HG03457 (cell line): ENCODE measurements around the gene LEUTX.
A peak's percentile ranks its signal among the peaks of the same experiment; 100 is the strongest.

Experiments
- ATAC-seq: cut with Tn5 transposase; IDR thresholded peaks from one replicate; pipeline ENCODE4 v1.9.1; 2021; ENCODE audit warnings: moderate number of reproducible peaks; ENCODE audit not compliant: unreplicated experiment

Gene LEUTX

DNA sequence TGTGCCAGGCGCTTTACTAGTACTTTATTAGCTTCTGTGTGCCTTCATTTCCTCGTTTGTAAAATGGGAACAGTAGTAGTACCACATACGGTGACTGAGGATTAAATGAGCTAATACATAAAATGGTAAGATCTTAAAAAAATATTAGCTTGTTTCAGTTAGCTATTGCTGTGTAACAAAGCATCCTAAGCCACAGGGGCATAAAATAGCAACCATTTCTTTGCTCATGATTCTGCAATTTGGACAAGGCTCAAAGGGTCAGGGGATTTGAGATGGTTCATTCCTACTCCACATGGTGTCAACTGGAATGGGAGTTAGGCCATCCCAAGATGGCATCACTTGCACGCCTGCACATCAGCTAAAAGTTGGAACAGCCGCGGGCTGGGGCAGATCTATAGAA, 42.0 kb downstream of the LEUTX start:
- ATAC-seq: no peak

DNA sequence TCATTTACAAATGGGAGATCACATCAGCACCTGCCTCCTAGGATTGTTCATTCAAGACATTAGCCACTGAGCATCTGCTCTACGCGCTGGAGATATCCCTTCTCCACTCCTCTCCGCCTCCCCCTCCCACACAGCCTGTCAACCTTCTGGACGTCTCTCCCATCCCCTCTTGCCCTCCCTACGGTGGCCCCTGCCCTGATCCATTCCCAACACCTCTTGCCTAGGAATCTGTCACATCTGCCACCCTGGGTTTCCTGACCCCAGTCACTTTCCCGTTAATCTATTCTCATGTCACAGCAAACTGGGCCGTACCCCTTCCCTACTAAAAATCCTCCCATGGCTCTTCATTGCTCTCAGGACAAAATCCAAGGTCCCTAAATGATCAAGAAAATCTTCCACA, 45.0 kb downstream of the LEUTX start:
- ATAC-seq: no peak

DNA sequence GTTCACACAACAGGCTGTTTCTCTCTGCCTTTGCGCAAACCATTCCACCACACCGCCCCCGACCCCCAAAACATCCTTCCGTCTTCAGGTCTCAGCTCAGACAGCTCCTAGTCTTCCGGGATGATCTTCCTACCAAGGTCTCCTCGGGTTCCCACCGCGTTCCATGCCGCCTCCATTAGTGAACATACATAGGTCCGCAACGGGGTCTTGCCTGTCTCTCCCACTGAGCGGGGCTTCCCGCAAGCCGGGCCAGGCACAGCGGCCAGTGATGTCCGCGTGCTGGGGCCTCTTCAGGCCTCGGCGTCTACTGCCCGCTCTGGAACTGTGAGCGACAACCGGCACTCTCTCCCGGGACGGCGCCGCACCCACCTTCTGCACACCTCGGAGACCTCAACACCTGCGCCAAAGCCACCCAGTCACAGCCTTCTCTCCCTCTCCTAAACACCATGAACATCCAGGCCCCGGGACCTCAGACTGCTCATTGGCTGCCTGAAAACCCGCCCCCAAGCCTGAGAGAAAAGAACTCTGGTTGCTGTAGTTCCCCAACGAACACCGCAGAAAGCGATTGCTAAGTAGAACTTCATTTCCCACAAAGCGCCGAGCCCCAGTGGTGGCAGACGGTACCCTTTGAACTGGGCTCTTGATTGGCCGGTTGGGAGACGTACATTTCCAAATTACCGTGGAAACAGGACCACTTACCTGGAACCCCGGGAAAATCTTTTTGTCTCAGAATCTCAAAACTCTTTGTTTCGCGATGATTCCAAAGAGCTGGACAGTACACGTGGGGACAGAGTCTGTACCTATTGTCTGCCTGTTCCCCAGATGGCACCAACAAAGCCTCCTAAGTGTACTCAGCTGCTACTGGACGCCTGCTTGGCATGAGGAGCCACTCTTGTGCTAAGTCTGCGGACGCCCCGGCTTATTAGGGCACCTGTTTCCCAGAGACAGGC, 45.8 kb downstream of the LEUTX start:
- ATAC-seq: peak; percentile 50

DNA sequence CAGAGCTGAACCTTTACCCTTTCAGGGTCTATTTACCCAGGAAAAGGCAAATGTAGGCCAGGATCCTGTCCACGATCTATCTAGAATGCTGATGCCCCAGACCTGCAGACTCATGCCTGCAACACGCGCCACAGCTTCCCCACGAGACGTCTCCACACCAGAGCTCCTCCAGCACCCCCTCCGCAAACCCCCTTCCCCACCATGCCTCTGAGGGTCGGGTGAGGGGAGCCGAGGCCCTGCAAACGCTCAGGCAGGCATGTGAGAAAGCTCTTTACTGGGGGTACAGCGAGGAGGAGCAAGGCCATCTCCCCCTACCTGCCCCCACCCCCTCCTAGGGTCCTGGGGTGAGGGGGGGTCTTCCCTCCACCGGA, 46.4 kb downstream of the LEUTX start:
- no peak for ATAC-seq

DNA sequence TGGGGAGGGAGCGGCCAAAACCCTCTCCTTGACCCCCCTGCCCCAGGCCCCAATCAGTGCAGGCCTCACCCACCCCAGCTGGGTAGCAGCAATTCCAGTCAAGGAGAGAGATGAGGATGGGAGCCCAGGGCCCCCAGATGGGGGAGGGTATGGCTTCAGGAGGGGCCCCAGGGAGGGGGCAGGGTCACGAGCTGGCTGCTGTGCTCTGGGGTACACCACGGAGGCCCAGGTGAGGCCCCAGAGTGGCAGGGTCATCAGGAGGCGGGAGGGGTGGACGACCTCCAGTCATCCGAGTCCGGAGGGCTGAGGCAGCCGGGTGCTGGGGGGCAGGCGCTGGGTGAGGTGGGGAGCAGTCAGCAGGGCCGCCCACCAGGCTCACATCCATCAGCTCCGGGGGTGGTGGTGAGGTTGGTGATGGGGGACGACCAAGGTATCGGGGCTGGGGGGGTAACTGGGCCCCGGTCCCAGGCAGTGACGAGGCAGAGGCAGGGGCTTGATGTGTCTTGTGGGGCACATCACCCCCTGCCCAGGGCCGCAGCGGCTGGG, 47.0 kb downstream of the LEUTX start:
- no peak for ATAC-seq

DNA sequence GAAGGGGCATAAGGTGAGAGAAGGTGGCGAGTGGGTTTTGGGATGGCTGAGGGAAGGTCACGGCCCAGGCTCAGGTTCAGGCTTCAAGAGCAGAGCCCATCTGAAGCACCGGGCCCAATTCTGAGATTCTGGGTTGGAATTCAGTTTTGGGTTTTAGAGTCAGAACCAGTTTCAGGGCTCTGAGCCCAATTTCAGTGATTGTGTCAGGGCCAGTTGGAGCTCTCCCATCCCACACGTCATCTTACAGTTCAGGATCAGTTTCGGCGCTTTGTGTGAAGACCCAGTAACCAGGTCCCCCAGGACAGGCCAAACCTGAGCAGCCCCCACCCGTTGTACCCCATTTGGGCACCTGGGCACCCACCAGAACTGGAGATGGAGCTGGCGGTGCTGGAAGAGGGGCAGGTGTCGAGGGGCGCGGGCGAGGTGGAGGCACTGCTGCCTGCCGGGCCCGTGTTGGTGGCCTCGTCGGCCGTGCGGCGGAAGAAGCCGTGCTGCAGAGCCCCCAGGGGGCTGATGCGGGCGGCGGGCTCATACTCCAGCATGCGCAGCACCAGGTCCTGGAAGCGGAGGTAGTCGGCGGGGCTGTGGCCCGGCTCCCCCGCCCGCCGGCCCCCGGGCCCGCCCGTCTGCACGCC, 47.8 kb downstream of the LEUTX start:
- ATAC-seq: no peak

DNA sequence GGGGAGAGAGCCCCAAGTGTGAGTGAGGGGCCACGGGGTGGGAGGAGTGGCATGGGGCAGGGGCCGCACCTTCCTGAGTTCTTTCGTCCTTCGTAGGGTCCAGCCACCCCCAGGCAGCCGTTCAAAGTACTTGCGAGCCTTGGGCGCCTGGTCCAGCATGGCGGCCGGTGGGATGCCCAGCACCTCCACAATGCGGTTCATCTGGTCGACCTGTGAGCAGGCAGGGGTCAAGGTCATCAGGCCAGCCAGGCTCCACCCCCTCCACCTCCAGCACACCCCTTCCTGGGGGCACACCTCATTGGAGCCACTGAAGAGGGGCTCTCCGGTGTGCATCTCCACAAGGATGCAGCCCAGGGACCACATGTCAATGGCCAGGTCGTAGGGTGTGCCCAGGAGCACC, 48.6 kb downstream of the LEUTX start:
- no peak for ATAC-seq

DNA sequence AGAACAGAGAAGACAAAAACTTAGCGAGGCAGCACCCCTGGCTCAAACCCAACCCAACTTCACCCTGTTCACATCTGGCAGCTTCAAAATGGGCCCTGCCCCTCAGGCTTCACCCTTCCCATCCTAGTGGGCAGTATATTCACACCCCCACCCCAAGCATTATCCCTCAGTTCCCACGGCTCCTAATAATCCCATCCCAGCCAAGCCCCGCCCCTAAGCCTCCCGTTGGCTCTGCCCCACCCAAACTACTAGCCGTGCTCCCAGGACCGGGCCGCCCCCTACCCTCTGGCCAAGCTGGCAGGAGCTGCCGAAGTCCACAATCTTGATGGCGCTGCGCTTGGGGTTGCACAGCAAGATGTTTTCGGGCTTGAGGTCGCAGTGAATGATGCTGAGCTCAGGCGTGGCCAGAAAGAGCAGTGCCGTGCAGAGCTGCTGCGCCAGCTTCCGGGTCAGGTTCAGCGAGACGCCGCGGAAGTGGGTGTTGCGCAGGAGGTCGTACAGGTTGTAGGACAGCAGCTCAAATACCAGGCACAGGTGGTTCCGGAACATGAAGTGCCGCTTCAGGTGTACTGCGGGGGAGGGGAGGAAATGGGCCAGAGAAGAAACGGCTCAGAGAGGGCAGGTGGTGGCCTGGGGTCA, 49.5 kb downstream of the LEUTX start:
- ATAC-seq: no peak

DNA sequence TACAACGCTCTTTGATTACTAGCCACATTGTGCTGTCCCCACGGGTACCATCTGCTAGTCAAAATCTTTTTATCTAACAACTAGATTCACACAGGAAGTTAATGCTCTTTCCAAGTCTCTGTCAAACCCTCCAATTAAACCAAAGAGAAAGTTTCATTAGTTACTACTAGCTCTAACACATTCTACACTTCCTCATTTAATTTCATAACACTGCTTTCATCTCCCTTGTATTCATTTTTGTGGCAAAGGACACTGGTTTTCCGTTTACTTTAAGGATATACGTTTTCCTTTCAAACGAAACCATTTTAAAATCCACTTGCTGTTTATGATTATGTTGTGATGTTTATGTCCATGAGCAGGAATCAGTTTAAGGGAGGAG, 50.0 kb downstream of the LEUTX start:
- no peak for ATAC-seq

DNA sequence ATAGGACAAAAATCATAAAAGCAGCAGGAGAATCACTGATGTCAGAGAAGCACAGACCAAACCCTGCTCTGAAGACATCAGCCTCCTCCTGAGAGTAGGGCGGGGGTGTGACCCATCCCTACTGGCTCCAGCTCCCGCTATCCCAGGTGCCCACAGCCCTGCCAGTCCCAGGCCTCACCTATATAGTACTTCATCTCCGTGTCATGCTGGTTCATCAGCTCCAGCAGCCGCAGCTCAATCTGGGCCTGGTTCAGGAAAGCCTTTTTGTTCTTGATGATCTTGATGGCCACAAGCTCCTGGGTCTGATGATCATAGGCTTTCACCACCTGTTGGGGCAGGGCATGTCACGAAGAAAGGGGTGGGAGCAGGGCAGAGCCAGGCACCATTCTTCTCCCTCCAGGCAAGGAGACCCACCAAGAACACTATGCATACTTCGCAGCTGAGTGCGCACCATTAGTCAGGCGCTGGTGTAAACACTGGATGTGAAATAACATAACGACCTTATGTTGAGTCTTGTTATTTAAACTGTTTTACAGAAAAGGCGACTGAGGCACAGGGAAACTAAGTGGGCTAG, 51.1 kb downstream of the LEUTX start:
- no peak for ATAC-seq

DNA sequence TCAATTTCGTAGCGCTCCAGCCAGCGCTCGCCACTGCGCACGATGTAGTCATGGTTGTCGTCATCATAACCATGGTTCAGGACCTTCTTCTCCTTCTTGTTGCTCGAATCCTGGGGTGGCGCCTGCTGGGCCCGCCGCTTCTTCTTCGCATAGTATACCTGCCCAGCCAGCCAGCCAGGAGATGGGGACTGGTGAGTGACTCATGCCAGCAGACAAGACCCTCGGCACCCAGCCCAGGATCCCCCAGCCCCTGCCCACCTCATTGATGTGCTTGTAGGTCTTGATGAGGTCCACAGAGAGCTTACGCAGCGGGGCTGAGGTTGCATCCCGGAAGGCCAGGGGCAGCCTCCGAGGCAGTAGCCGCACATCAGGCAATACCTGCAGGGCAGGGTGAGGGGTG, 51.8 kb downstream of the LEUTX start:
- ATAC-seq: no peak

DNA sequence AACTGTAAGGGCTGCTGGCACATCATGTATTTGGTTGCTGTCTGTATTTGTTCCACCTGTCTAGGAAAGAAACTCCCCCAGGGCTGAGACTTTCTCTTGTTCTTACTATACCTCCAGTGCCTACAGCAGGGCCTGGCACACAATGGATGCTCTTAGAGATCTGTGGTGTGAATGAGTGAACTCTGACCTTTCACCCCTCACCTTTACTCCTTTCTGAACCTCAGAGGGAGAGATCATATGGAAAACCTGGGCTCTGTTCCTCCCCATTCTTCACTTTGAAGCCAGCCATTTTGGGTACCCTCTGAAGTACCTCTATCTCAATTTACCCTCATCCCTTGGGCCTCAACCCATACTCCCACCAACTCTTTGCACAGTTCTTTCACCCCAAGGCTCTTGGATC, 52.2 kb downstream of the LEUTX start:
- ATAC-seq: no peak

DNA sequence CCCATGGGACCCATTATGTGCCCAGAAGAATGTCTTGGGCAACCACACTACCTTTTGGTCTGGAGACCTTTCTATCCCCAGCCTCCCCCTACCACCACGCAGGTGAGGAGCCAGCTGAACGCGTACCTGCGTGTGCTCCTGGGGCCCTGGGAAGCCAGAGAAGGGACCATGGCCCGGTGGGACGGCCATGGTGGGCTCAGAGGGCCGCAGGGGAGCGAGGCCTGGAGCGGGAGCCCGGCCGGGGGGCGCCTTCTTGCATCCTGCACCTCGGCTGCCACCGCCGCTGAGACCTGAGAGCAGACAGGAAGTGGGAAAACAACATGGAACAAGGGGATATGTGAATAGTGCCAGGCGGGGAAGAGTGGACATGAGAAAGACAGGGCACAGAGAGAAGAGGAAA, 53.0 kb downstream of the LEUTX start:
- ATAC-seq: no peak

DNA sequence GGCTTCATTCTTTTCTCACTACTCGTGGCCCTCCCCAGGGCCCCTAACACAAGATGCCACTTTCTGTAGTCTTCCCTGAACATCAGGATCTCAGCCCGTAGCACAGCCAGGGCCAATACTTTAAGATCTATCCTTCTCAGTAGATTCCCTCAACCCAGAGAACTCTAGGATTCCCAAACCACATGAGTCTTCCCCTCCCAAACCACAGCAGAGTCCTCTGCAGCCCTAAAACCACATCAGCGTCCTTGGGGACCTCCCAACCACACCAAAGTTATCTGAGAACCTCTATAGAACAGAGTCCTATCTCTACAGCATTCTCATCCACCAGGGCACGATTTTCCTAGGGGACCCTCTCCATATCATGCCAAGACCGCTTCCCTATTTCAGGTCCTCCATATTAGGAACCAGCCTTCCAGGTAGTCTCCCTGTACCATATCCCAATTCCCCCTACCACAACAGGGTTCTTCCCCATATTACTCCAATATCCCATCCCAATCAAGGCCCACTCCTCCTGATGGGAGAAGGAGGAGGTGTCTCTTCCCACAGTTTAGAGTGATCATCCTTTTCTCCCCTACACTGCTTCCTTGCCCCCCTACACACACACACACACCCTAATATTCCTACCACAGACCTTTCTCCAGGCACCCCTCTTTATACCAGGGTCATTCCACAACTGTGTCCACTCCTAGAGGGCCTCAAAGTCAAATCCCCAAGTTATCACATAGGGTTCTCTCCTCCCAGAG, 53.9 kb downstream of the LEUTX start:
- no peak for ATAC-seq

DNA sequence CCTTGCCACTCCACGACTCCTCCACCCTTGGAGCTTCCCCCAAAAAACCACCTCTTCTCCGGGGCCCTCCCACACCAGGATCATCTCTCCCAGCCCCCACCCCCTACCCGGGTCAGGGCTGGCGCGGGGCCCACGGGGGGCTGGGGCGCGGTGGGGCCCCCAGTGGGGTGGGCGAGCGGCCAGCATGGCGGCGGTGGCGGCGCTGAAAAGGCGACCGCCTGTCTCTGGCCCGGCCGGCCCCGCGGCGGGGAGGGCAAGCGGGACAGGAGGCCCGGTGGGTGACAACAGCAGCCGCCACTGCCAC, 54.5 kb downstream of the LEUTX start:
- peak; percentile 3 for ATAC-seq

DNA sequence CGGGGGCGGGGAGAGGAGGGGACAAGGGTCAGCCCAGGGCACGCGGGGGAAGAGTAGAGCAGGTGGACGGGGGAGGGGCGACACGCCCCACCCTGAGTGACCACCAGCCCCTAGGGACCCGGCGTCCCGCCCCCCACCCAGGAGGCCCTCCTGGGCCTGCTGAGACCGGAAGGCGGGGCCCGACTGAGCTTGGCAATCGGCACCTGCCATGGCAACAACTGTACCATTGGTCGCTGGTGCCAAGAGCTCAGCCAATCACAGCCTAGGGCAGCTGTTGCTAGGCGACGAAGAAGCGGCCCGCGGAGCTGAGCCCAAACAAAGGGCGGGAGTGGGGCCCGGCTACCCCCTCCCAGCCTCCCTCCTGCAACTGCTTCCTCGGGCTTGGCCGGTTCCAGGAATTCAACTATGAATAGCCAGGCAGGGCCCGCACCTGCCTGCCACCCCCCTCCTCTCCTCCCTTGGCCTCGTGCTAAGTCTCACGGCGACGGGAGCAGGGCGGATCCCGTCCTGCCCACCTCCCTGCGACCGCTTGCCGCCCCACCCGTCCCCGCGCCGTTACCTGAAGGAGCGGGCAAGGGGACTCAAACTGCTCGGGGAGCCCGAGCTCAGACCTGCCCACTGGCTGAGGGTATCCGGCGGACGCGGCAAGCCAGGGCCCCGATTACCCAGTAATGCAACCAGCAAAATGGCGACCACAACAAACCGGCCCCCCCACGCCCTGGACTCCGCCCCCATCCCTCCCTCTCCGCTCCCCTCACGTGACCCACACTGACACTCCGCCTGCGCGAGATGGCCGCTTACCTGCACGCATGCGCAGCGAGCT, 55.0 kb downstream of the LEUTX start, which contains the start of gene DYRK1B:
DYRK1B (minus strand) TSS at position 699 of the 823 bp plus-strand sequence. CDS start 2,295 bp downstream, outside the sequence.
- peak; percentile 66 for ATAC-seq

DNA sequence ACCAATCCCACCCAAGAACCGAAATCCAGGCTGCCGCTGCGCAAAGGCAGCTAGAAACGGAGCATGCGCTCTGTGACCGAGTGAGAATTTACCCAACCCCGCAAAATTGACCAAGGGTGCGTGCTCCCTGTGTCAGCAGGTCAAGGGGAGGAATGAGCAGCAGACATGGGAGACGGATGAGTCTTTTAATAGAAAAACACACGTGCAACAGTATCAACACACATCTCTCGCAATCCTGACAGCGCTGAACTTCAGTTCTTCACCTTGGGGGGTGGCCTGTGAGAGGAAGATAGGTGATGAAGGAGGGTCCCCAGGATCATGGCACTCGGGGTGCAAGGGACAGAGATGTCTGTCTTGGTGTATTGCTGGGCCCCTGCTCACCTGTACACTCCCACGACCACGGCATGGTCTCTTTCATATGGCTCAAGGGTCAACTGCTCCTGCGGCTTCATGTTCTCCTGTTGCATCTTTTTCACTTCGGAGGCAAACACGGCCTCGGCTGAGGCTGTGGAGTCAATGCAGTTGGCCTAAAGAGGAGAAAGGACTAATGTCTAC, 55.7 kb downstream of the LEUTX start:
- no peak for ATAC-seq
